ENCODE data around the gene SPTBN4.
"Not testable (repeated sequence)": the region's sequence is repeated elsewhere in the genome, so short reads cannot be mapped to it uniquely, and the experiment has no call there.

SPTBN4 gene

GRCh38 chr19:40559394-40559793, 92.6 kb downstream of the SPTBN4 start:
- FAIRE-seq (no peak), DNase-seq (ENCODE audit: low spot score) (no peak)

GRCh38 chr19:40560092-40560507, 93.3 kb downstream of the SPTBN4 start:
- DNase-seq (ENCODE audit: low spot score) (no peak), FAIRE-seq (no peak)

- no peak for FAIRE-seq
- no peak for DNase-seq (ENCODE audit: low spot score)
Observed at GRCh38 chr19:40561947-40562346, 95.1 kb downstream of the SPTBN4 start.

- peak; percentile 6 for DNase-seq (ENCODE audit: low spot score)
- not testable (repeated sequence) for FAIRE-seq
Observed at GRCh38 chr19:40564535-40564934, 97.7 kb downstream of the SPTBN4 start.

GRCh38 chr19:40565355-40565754, 98.6 kb downstream of the SPTBN4 start:
- no peak for DNase-seq (ENCODE audit: low spot score)
- FAIRE-seq, result no peak

- FAIRE-seq, result no peak
Observed at GRCh38 chr19:40565910-40566495, 99.2 kb downstream of the SPTBN4 start.

GRCh38 chr19:40567040-40567749, 100.4 kb downstream of the SPTBN4 start:
- DNase-seq (ENCODE audit: low spot score) (no peak), FAIRE-seq (no peak)

More at GRCh38 chr19:40565910-40566495, 99.2 kb downstream of the SPTBN4 start:
- no peak for DNase-seq (ENCODE audit: low spot score)

GRCh38 chr19:40567750-40568494, 101.1 kb downstream of the SPTBN4 start:
- DNase-seq (ENCODE audit: low spot score) (no peak), FAIRE-seq (no peak)

- FAIRE-seq, result peak; percentile 83
- DNase-seq (ENCODE audit: low spot score), result peak; percentile 92
Observed at GRCh38 chr19:40570313-40571004, 103.7 kb downstream of the SPTBN4 start.

- DNase-seq (ENCODE audit: low spot score), result no peak
- FAIRE-seq, result no peak
Observed at GRCh38 chr19:40571005-40571318, 104.2 kb downstream of the SPTBN4 start.

GRCh38 chr19:40571831-40572495, 105.2 kb downstream of the SPTBN4 start:
- DNase-seq (ENCODE audit: low spot score), result no peak
- FAIRE-seq, result no peak

GRCh38 chr19:40575326-40575725, 108.5 kb downstream of the SPTBN4 start:
- DNase-seq (ENCODE audit: low spot score) (no peak), FAIRE-seq (no peak)

GRCh38 chr19:40576151-40576584, 109.4 kb downstream of the SPTBN4 start:
- FAIRE-seq, result no peak
- DNase-seq (ENCODE audit: low spot score), result no peak

- peak; percentile 16 for FAIRE-seq
- peak; percentile 82 for DNase-seq (ENCODE audit: low spot score)
Observed at GRCh38 chr19:40576585-40577451, 110.0 kb downstream of the SPTBN4 start, which contains the start of gene SHKBP1. SHKBP1 (plus strand) TSS chr19:40576873; CDS start chr19:40576900, 27 bp downstream.

- no peak for DNase-seq (ENCODE audit: low spot score)
- FAIRE-seq, result no peak
Observed at GRCh38 chr19:40578442-40578908, 111.7 kb downstream of the SPTBN4 start.

- DNase-seq (ENCODE audit: low spot score) (no peak), FAIRE-seq (no peak)
Observed at GRCh38 chr19:40580619-40581018, 113.8 kb downstream of the SPTBN4 start.

GRCh38 chr19:40581531-40581930, 114.7 kb downstream of the SPTBN4 start:
- no peak for DNase-seq (ENCODE audit: low spot score)
- FAIRE-seq, result no peak

GRCh38 chr19:40582467-40582866, 115.7 kb downstream of the SPTBN4 start:
- DNase-seq (ENCODE audit: low spot score), result no peak

GRCh38 chr19:40583283-40583682, 116.5 kb downstream of the SPTBN4 start:
- FAIRE-seq (no peak), DNase-seq (ENCODE audit: low spot score) (no peak)

More at GRCh38 chr19:40582467-40582866, 115.7 kb downstream of the SPTBN4 start:
- no peak for FAIRE-seq

GRCh38 chr19:40584007-40584406, 117.2 kb downstream of the SPTBN4 start:
- FAIRE-seq (peak; percentile 7), DNase-seq (ENCODE audit: low spot score) (peak; percentile 65)

Measured in RCC 7860 (cell line).